H9 (cell line): Measurements from ENCODE around the gene SLCO3A1. TPM values are rescaled to one million over a fixed set of nuclear protein-coding genes. Genes with fewer than 3 reads are reported as not detected.

Source experiments
- DNase-seq: peaks from one replicate; pipeline ENCODE4 v3.0.0-alpha.2; 2017
- H2AFZ ChIP-seq: one replicate; pipeline ENCODE4 v1.6.1; 2013; ENCODE audit warnings: mild to moderate bottlenecking, low read length, control low read depth, moderate library complexity
- H2AK5ac ChIP-seq: 2 replicates; pipeline ENCODE4 v1.6.1; 2013; ENCODE audit warnings: low read length, control low read depth, mixed read lengths; ENCODE audit not compliant: insufficient read length
- H2BK120ac ChIP-seq: one replicate; pipeline ENCODE4 v1.6.1; 2013; ENCODE audit warnings: low read depth, mild to moderate bottlenecking, low read length, control low read depth, inconsistent platforms; ENCODE audit not compliant: poor library complexity, severe bottlenecking
- H2BK12ac ChIP-seq: 2 replicates; pipeline ENCODE4 v1.6.1; 2013; ENCODE audit warnings: low read length, control low read depth, mixed read lengths, low read depth; ENCODE audit not compliant: insufficient read length
- H2BK15ac ChIP-seq: 2 replicates; pipeline ENCODE4 v1.6.1; 2013; ENCODE audit warnings: low read depth, low read length, control low read depth
- H2BK20ac ChIP-seq: one replicate; pipeline ENCODE4 v1.6.1; 2013; ENCODE audit warnings: low read depth, mild to moderate bottlenecking, low read length, control low read depth, inconsistent platforms; ENCODE audit not compliant: poor library complexity, severe bottlenecking
- H2BK5ac ChIP-seq: 2 replicates; pipeline ENCODE4 v1.6.1; 2013; ENCODE audit warnings: low read length, control low read depth, mixed read lengths; ENCODE audit not compliant: insufficient read length
- H3K14ac ChIP-seq: 2 replicates; pipeline ENCODE4 v1.6.1; 2013; ENCODE audit warnings: low read length, control low read depth; ENCODE audit not compliant: insufficient read depth
- H3K18ac ChIP-seq: 2 replicates; pipeline ENCODE4 v1.6.1; 2013; ENCODE audit warnings: low read depth, mild to moderate bottlenecking, mixed read lengths, low read length, control low read depth; ENCODE audit not compliant: insufficient read length
- H3K23ac ChIP-seq: 2 replicates; pipeline ENCODE4 v1.6.1; 2013; ENCODE audit warnings: low read length, control low read depth, mixed read lengths, low read depth; ENCODE audit not compliant: insufficient read length
- H3K23me2 ChIP-seq: 2 replicates; pipeline ENCODE4 v1.6.1; 2013; ENCODE audit warnings: low read depth, mild to moderate bottlenecking, mixed read lengths, low read length, control low read depth; ENCODE audit not compliant: insufficient read length, poor library complexity, severe bottlenecking
- H3K27ac ChIP-seq: 2 replicates; pipeline ENCODE4 v1.5.1; 2013; ENCODE audit warnings: low read length, control low read depth, mixed read lengths, low read depth; ENCODE audit not compliant: insufficient read length
- H3K27me3 ChIP-seq: 2 replicates; pipeline ENCODE4 v1.6.1; 2013; ENCODE audit warnings: low read length, control low read depth, inconsistent platforms; ENCODE audit not compliant: insufficient read depth
- H3K4ac ChIP-seq: 2 replicates; pipeline ENCODE4 v1.6.1; 2013; ENCODE audit warnings: low read depth, mild to moderate bottlenecking, control low read depth, inconsistent platforms, low read length, moderate library complexity
- H3K4me1 ChIP-seq: 2 replicates; pipeline ENCODE4 v1.6.1; 2013; ENCODE audit warnings: low read length, control low read depth, inconsistent platforms; ENCODE audit not compliant: insufficient read depth
- H3K4me2 ChIP-seq: 2 replicates; pipeline ENCODE4 v1.6.1; 2013; ENCODE audit warnings: low read length, control low read depth, mixed read lengths; ENCODE audit not compliant: insufficient read length, insufficient read depth
- H3K56ac ChIP-seq: 2 replicates; pipeline ENCODE4 v1.6.1; 2013; ENCODE audit warnings: low read depth, mild to moderate bottlenecking, mixed read lengths, low read length, control low read depth; ENCODE audit not compliant: insufficient read length
- H3K79me1 ChIP-seq: 2 replicates; pipeline ENCODE4 v1.6.1; 2013; ENCODE audit warnings: low read depth, mild to moderate bottlenecking, moderate library complexity, low read length, control low read depth, inconsistent platforms; ENCODE audit not compliant: insufficient read depth, poor library complexity, severe bottlenecking
- H3K79me2 ChIP-seq: 2 replicates; pipeline ENCODE4 v1.6.1; 2013; ENCODE audit warnings: low read length, control low read depth, inconsistent platforms; ENCODE audit not compliant: insufficient read depth
- H3K9ac ChIP-seq: 2 replicates; pipeline ENCODE4 v1.6.1; 2013; ENCODE audit warnings: low read length, control low read depth, mixed read lengths; ENCODE audit not compliant: insufficient read length; ENCODE audit errors: extremely low read depth
- H3K9me3 ChIP-seq: one replicate; pipeline ENCODE4 v1.6.1; 2013; ENCODE audit warnings: low read depth, low read length, inconsistent platforms; ENCODE audit not compliant: control insufficient read depth
- H3T11ph ChIP-seq: one replicate; pipeline ENCODE4 v1.6.1; 2013; ENCODE audit warnings: mild to moderate bottlenecking, low read length, control low read depth, inconsistent platforms
- H4K20me1 ChIP-seq: one replicate; pipeline ENCODE4 v1.6.1; 2013; ENCODE audit not compliant: control insufficient read depth, insufficient read length, insufficient read depth
- H4K5ac ChIP-seq: 2 replicates; pipeline ENCODE4 v1.6.1; 2013; ENCODE audit warnings: low read depth, mild to moderate bottlenecking, mixed read lengths, low read length, control low read depth; ENCODE audit not compliant: insufficient read length
- H4K8ac ChIP-seq: replicated peaks from 2 replicates; pipeline ENCODE4 v1.6.1; 2013; ENCODE audit warnings: low read length, control low read depth, mixed read lengths, low read depth; ENCODE audit not compliant: insufficient read length
- H4K91ac ChIP-seq: 2 replicates; pipeline ENCODE4 v1.6.1; 2013; ENCODE audit warnings: low read depth, mild to moderate bottlenecking, moderate library complexity, mixed read lengths, low read length, control low read depth; ENCODE audit not compliant: insufficient read length
- H3K27ac Mint-ChIP-seq, 3 experiments: 2 replicates in 2 of 3; 3 replicates in 1 of 3; pipeline ENCODE4 v1.8.0; 2020 to 2021; ENCODE audit warnings: mixed read lengths in 3 of 3, mild to moderate bottlenecking in 1 of 3, moderate library complexity in 1 of 3
- H3K27me3 Mint-ChIP-seq: 2 replicates; pipeline ENCODE4 v1.8.0; 2021; ENCODE audit warnings: low read depth, mild to moderate bottlenecking, moderate library complexity, mixed read lengths
- H3K36me3 Mint-ChIP-seq, 3 experiments: 2 replicates in 2 of 3; 3 replicates in 1 of 3; pipeline ENCODE4 v1.8.0; 2020 to 2021; ENCODE audit warnings: low read depth in 3 of 3, mixed read lengths in 3 of 3; ENCODE audit not compliant: insufficient read depth in 1 of 3
- H3K4me1 Mint-ChIP-seq, 2 experiments: 2 replicates each; pipeline ENCODE4 v1.8.0; 2020; ENCODE audit warnings: mixed read lengths in 2 of 2
- H3K4me3 Mint-ChIP-seq, 2 experiments: 2 replicates in 1 of 2; 3 replicates in 1 of 2; pipeline ENCODE4 v1.8.0; 2020 to 2021; ENCODE audit warnings: mild to moderate bottlenecking in 2 of 2, mixed read lengths in 2 of 2, moderate library complexity in 1 of 2
- H3K9me3 Mint-ChIP-seq, 2 experiments: 2 replicates in 1 of 2; 3 replicates in 1 of 2; pipeline ENCODE4 v1.8.0; 2020; ENCODE audit warnings: mild to moderate bottlenecking in 2 of 2, mixed read lengths in 2 of 2, moderate library complexity in 1 of 2
- CTCF ChIP-seq: fragments of 200-600 bp; sonication (generic); conservative IDR thresholded peaks from 3 replicates; pipeline ENCODE4 v1.8.0; 2021; ENCODE audit warnings: antibody characterized with exemption, mild to moderate bottlenecking
- WGBS: extraction: QIAGEN DNeasy Blood & Tissue Kit; methylation state at CpG from one replicate; pipeline ENCODE4 v1.1.7; 2013; ENCODE audit warnings: missing lambda C conversion rate, low lambda C conversion rate, mixed read lengths; ENCODE audit not compliant: insufficient read length; ENCODE audit errors: extremely low coverage; 5-methylcytosine and 5-hydroxymethylcytosine counted together
- total RNA-seq: library from RNA; stranded (reverse); gene quantifications from 2 replicates; pipeline ENCODE4 v1.2.1, GENCODE V29; 2021

The SLCO3A1 gene
- total RNA-seq, 1 experiment from 2014 or later, result 9.4 TPM

GRCh38 chr15:91967935-91968606 lies 114.6 kb downstream of the SLCO3A1 start:
- H3K9me3 ChIP-seq, result no peaks in the 10 kb centered on the region
- H4K5ac ChIP-seq, result no peak overlapping the region
- no peaks in the 10 kb centered on the region for H3K23me2 ChIP-seq
- H3K56ac ChIP-seq, result no peak overlapping the region
- Mint-ChIP-seq H3K4me3 (no peak overlapping the region), H3K27me3 (no peaks in the 10 kb centered on the region), H3K27ac (no peak overlapping the region; a peak in 1 of 7 replicates), H3K36me3 (peaks cover 2 to 5% (median 3%) of the 10 kb centered on the region in 3 experiments; a peak in 5 of 7 replicates), H3K4me1 (peaks cover 14 to 16% of the 10 kb centered on the region in 2 experiments), H3K9me3 (peaks cover 3 to 8% of the 10 kb centered on the region in 2 experiments; a peak in 4 of 5 replicates)
- no peak overlapping the region for H3K9ac ChIP-seq
- H2BK12ac ChIP-seq, result no peak overlapping the region
- no peaks in the 10 kb centered on the region for H3K27me3 ChIP-seq
- no peak overlapping the region for H3K4ac ChIP-seq
- H3K27ac ChIP-seq, result no peak overlapping the region
- WGBS, result no CpG with 5 or more reads among the region's 8 CpGs
- no peak overlapping the region for H3T11ph ChIP-seq
- no peak for DNase-seq
- H3K18ac ChIP-seq, result no peak overlapping the region
- TF ChIP-seq CTCF, result no peak
- no peak overlapping the region for H3K23ac ChIP-seq
- H3K4me1 ChIP-seq, result peaks cover 3% of the 10 kb centered on the region; the same call in 1 of the 2 replicates
- H2BK5ac ChIP-seq, result no peak overlapping the region
- H2BK20ac ChIP-seq, result no peak overlapping the region
- H3K4me2 ChIP-seq, result no peak overlapping the region
- H2BK15ac ChIP-seq, result no peak overlapping the region
- no peak overlapping the region for H2AK5ac ChIP-seq
- no peaks in the 10 kb centered on the region for H4K20me1 ChIP-seq
- no peak overlapping the region for H4K91ac ChIP-seq
- no peaks in the 10 kb centered on the region for H3K79me2 ChIP-seq
- no peak overlapping the region for H4K8ac ChIP-seq
- no peak overlapping the region for H2BK120ac ChIP-seq
- H2AFZ ChIP-seq, result no peak overlapping the region
- no peaks in the 10 kb centered on the region for H3K79me1 ChIP-seq
- no peak overlapping the region for H3K14ac ChIP-seq
